Measurements from ENCODE around the gene SLC22A13. TPM values are rescaled to one million over a fixed set of nuclear protein-coding genes. Genes with fewer than 3 reads are reported as not detected.

SLC22A13 gene
- total and polyA plus RNA-seq, 9 of the 15 experiments (the other 6 are each of a cell fraction or from before 2014, with no cell fraction given), result 0.09 to 0.49 (median 0.17) TPM; not detected in 3

DNA sequence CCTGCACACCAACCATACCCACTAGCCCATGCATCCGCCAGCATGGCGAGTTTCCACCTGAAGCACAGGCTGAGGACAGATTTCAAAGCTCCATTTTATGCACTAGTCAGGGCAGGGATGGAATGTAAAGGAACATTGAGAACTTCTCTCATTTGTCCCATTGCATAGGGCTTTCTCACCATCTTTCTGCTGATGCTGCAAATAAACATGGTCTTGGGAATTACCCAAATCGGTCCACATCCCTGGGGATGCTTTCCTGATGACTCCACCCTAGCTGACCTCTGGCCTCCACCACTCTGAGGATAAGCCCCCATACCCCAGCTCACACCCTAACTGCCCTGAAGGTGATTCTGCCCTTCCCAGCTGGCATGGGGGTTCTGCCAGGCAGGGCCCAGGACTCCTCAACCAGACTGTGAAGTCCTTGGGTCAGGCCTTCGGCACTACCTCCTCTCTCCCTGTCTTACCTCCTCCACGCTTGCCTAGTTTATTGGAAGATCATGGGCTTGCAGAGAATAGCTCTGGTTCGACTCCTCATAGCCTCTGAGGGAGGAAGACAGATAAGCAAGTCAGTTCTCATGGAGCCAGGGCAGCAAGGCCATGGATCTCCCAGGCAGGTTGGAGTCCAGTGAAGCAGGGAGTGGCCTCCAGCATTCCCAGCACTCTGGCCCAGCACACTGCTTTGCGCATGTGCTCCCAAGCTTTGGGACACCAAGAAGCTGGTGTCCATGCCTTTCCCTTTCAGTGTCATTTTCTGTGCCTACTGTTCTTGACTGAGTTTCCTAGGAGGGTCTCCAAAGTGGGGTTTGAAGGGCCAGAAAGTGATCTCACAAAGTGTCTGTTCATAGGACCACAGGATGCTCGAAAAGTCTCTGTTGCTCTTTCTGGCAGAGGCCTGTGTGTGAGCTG, 53.4 kb downstream of the SLC22A13 start:
- Histone ChIP-seq H3K27me3 (ENCODE audit: control insufficient read depth in 2 of 2, insufficient read depth in 2 of 2, low read length in 2 of 2) (peaks cover 12 to 61% of the 10 kb centered on the region in 2 experiments; a peak in 4 of 5 replicates), H3K4me2 (ENCODE audit: insufficient read depth, low read length) (no peak overlapping the region), H3K27ac (ENCODE audit: extremely low read depth, low read depth, low read length) (no peak overlapping the region), H3K79me2 (ENCODE audit: control insufficient read depth, insufficient read depth, low read length) (no peaks in the 10 kb centered on the region), H3K4me3 (no peak overlapping the region), H3K9ac (ENCODE audit: insufficient read depth in 1 of 2, low read depth in 2 of 2, low read length in 2 of 2) (no peak overlapping the region), H4K20me1 (replicated peaks; ENCODE audit: control insufficient read depth, insufficient read depth, low read length) (no peaks in the 10 kb centered on the region), H3K4me1 (replicated peaks in 1 of 2; ENCODE audit: control insufficient read depth in 2 of 2, insufficient read depth in 2 of 2, low read length in 2 of 2) (peaks cover 0 to 5% of the 10 kb centered on the region in 2 experiments; a peak in 2 of 5 replicates), H3K36me3 (ENCODE audit: control insufficient read depth, insufficient read depth, low read length) (no peaks in the 10 kb centered on the region), H3K9me3 (replicated peaks; ENCODE audit: control insufficient read depth, insufficient read depth, low read depth, low read length) (no peaks in the 10 kb centered on the region), H3K9me1 (ENCODE audit: control insufficient read depth, insufficient read depth, low read length) (no peaks in the 10 kb centered on the region), H2AFZ (ENCODE audit: low read depth, low read length) (no peak overlapping the region)
- ATAC-seq (no peak), FAIRE-seq (no peak), DNase-seq (ENCODE audit: extremely low read depth in 1 of 4, low spot score in 3 of 4) (no peak)
- in situ Hi-C loops (cut with MboI) (no loop called here), intact Hi-C loops (cut with micrococcal nuclease) (no loop called here)
- CTCF ChIA-PET (ENCODE audit: low intra/inter-chr PET ratio), result no interaction called here
- POLR2A ChIA-PET, result interaction anchor here (0.6 to 1.3 kb wide), 3 partner anchors 14 to 182 kb away, joined by 3 to 4 read pairs (median 3); partner anchors contain the start of gene ACAA1
- 6% methylated on average over 8 of the region's 8 CpGs for WGBS (ENCODE audit: insufficient coverage, low coverage, missing lambda C conversion rate)
- no TSS peak for BruUV-seq (replicated peaks)
- TF ChIP-seq ZFP30 (CRISPR knock-in tag; IDR thresholded peaks at IDR 0.05; ENCODE audit: borderline replicate concordance) (no peak), ZNF79 (CRISPR knock-in tag; IDR thresholded peaks at IDR 0.05; ENCODE audit: low read depth) (no peak), ELF2 (CRISPR knock-in tag; IDR thresholded peaks at IDR 0.05) (no peak), PYGO2 (tag; IDR thresholded peaks at IDR 0.05) (no peak), CBX3 (IDR thresholded peaks at IDR 0.05; ENCODE audit: borderline replicate concordance in 1 of 2, low read length in 2 of 2) (no peak), ZNF316 (IDR thresholded peaks at IDR 0.05) (peak; percentile 92), KDM5B (IDR thresholded peaks at IDR 0.05; ENCODE audit: insufficient replicate concordance, low read depth, low read length) (no peak), NFIC (IDR thresholded peaks at IDR 0.05) (no peak), ZNF384 (IDR thresholded peaks at IDR 0.05; ENCODE audit: low read depth, low read length) (no peak), ZBTB1 (CRISPR knock-in tag; IDR thresholded peaks at IDR 0.05; ENCODE audit: borderline replicate concordance, low read depth) (no peak), C11orf30 (IDR thresholded peaks at IDR 0.05; ENCODE audit: low read depth) (peak; percentile 84), MAFG (tag; conservative IDR thresholded peaks at IDR 0.05) (peak; percentile 85), MAFK (IDR thresholded peaks at IDR 0.05; ENCODE audit: low read length) (peak; percentile 78), MAFF (IDR thresholded peaks at IDR 0.05; ENCODE audit: low read length) (peak; percentile 78), OTX1 (CRISPR knock-in tag; IDR thresholded peaks at IDR 0.05) (no peak), HNRNPLL (IDR thresholded peaks at IDR 0.05; ENCODE audit: low read depth, low read length, poor library complexity, severe bottlenecking) (no peak), PHF8 (IDR thresholded peaks at IDR 0.05; ENCODE audit: borderline replicate concordance, low read length) (no peak)
- TF ChIP-seq, protein P1, sequence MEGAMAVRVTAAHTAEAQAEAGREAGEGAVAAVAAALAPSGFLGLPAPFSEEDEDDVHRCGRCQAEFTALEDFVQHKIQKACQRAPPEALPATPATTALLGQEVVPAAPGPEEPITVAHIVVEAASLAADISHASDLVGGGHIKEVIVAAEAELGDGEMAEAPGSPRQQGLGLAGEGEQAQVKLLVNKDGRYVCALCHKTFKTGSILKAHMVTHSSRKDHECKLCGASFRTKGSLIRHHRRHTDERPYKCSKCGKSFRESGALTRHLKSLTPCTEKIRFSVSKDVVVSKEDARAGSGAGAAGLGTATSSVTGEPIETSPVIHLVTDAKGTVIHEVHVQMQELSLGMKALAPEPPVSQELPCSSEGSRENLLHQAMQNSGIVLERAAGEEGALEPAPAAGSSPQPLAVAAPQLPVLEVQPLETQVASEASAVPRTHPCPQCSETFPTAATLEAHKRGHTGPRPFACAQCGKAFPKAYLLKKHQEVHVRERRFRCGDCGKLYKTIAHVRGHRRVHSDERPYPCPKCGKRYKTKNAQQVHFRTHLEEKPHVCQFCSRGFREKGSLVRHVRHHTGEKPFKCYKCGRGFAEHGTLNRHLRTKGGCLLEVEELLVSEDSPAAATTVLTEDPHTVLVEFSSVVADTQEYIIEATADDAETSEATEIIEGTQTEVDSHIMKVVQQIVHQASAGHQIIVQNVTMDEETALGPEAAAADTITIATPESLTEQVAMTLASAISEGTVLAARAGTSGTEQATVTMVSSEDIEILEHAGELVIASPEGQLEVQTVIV (CRISPR knock-in tag; IDR thresholded peaks at IDR 0.05; ENCODE audit: borderline replicate concordance), result no peak
- TF ChIP-seq, protein P2, sequence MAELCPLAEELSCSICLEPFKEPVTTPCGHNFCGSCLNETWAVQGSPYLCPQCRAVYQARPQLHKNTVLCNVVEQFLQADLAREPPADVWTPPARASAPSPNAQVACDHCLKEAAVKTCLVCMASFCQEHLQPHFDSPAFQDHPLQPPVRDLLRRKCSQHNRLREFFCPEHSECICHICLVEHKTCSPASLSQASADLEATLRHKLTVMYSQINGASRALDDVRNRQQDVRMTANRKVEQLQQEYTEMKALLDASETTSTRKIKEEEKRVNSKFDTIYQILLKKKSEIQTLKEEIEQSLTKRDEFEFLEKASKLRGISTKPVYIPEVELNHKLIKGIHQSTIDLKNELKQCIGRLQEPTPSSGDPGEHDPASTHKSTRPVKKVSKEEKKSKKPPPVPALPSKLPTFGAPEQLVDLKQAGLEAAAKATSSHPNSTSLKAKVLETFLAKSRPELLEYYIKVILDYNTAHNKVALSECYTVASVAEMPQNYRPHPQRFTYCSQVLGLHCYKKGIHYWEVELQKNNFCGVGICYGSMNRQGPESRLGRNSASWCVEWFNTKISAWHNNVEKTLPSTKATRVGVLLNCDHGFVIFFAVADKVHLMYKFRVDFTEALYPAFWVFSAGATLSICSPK (IDR thresholded peaks at IDR 0.05; ENCODE audit: borderline replicate concordance), result no peak

Measured in K562 (cell line).